ENCODE results near the gene IL13RA1.
"Not testable (repeated sequence)": the region's sequence is repeated elsewhere in the genome, so short reads cannot be mapped to it uniquely, and the experiment has no call there.

IL13RA1 gene

DNA sequence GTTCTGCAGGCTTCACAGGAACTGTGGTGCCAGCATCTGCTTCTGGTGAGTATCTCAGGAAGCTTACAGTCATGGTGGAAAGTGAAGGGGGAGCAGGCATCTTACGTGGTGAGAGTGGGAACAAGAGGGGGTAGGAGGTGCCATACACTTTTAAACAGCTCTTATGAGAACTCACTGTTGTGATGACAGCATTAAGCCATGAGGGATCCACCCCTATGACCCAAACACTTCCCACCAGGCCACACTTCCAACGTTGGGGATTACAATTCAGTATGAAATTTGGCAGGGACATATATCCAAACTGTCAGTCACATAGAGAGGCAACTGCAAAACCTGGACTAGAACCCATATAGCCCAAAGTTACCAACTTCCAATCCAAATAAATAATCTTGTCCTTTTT lies 53.1 kb downstream of the IL13RA1 start:
- DNase-seq (ENCODE audit: low read depth in 2 of 2): no peak

GRCh38 chrX:118780911-118781310 lies 53.5 kb downstream of the IL13RA1 start:
- no peak for DNase-seq (ENCODE audit: low read depth in 2 of 2)

GRCh38 chrX:118795528-118796280 lies 68.3 kb downstream of the IL13RA1 start:
- no peak for DNase-seq (ENCODE audit: low read depth in 2 of 2)

DNA sequence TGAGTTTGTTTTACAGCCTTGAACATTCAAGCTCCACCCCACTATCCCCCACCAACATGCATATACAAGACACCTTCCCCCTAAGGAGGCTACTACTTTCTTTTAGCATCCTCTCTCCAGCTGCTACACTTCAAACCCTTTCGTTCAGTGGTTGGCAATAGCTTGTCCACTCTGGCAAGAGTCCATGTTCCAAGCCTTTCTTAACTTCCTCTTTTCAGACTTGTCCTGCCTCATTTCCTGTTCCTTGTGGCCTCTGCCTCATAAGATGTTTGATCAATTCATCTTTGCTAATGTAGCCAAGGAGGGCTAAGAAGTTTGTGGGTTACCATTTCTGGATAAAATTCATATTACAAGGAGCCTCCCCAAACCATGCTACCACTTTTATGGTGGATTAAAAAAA lies 75.5 kb downstream of the IL13RA1 start:
- DNase-seq (ENCODE audit: low read depth in 2 of 2): no peak

GRCh38 chrX:118807151-118808017 lies 80.0 kb downstream of the IL13RA1 start:
- no peak for DNase-seq (ENCODE audit: low read depth in 2 of 2)

GRCh38 chrX:118817257-118817656 lies 89.9 kb downstream of the IL13RA1 start:
- DNase-seq (ENCODE audit: low read depth in 2 of 2): not testable (repeated sequence)

DNA sequence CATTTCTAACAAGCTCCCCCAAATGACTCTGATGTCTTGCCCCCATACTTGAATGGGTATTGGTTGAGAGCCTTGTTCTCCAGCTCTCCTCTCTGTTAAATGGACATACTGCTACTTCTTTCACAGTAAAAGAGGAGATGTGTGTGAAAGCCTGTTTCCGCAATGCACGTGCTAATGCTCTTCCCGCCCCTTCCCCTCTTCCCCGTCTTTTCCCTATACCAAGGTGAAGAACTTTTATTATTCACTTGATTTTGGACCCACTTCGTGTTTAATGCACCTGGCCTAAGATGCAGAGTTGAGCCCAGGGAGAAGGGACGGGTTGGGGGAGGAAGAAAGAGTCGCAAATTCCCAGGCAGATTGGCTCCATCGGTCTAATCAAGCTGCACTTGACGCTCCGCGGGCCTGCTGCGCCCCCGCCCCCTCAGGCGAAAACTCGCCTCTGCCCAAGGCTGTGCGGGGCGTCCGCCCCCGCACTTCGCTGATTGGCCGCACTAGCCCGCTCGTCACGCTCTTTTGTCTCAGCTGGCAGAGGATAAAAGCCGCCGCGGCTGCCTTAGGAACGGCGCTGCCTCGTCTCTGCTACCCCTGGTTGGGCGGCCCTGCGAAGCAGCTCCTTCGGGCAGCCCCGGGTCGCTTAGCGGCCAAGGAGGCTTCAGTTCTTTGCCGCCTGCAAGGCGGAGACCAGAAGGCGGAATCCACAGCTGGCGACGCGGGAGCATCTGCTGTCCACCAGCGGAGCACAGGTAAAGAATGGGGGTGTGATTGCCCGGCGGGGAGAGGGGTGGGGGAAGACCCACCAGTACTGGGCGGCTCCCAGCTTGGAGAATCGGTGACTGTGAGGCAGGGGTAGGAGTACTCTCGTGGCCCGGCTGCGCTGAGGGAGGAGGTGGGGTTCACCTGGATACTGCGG lies 96.1 kb downstream of the IL13RA1 start, which contains the start of gene ZCCHC12:
Gene ZCCHC12 (plus strand): TSS at position 562 of the 910 bp plus-strand sequence. CDS start 1,421 bp downstream, outside the sequence.
- DNase-seq (ENCODE audit: low read depth in 2 of 2): peak in 1 of 2 donors; percentile 6

- DNase-seq (ENCODE audit: low read depth in 2 of 2): no peak
These were observed 96.8 kb downstream of the IL13RA1 start for GRCh38 chrX:118824173-118824730.

- no peak for DNase-seq (ENCODE audit: low read depth in 2 of 2)
These were observed 97.8 kb downstream of the IL13RA1 start for GRCh38 chrX:118825227-118825626.

GRCh38 chrX:118839334-118839958 lies 112.0 kb downstream of the IL13RA1 start:
- DNase-seq (ENCODE audit: low read depth in 2 of 2): peak; percentile 56 to 62
